ENCODE measurements around the gene HHATL.

DNA sequence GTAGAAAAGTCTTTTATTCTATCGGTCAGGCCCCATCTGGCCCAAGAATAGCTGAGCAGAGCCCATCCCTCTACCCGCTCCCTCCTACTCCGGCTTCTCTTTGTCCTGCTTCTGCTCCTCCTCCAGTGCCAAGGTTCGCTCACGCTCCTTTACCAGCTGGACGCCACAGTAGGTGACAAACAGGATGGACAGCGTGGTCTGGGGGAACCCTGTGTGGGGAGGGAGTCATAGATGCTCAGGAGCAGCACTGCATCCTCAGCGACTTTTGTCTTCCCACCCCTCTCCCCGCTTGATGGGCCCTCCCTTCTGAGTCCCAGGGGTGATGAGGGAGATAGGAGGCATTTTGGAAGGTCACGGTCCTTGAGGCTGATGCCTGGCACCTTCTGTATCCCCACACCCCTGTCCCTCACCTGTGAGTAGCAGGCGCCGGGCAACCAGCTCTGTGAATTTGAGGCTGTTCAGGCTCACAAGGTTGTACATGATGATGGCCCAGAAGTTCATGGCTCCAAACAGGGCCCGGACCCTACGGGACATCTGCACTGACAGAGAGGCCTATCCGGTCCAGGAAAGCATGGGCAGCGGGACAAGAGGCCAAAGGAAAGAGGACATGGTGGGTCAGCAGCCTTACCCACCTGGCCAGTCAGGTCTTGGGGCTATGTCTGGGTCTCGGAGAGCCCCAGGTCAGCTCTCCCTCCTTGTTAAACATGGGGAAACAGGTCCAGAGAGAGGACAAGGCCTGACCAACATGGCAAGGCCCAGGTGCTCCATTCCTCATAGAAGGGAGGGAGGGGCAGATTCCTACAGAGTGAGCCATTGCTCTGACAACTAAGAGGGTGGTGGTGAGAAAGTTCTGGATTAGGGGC, 9.7 kb downstream of the HHATL start:
- TF ChIP-seq POLR2A (IDR thresholded peaks at IDR 0.05), result no peak
- TF ChIP-seq, protein P1, sequence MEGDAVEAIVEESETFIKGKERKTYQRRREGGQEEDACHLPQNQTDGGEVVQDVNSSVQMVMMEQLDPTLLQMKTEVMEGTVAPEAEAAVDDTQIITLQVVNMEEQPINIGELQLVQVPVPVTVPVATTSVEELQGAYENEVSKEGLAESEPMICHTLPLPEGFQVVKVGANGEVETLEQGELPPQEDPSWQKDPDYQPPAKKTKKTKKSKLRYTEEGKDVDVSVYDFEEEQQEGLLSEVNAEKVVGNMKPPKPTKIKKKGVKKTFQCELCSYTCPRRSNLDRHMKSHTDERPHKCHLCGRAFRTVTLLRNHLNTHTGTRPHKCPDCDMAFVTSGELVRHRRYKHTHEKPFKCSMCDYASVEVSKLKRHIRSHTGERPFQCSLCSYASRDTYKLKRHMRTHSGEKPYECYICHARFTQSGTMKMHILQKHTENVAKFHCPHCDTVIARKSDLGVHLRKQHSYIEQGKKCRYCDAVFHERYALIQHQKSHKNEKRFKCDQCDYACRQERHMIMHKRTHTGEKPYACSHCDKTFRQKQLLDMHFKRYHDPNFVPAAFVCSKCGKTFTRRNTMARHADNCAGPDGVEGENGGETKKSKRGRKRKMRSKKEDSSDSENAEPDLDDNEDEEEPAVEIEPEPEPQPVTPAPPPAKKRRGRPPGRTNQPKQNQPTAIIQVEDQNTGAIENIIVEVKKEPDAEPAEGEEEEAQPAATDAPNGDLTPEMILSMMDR (IDR thresholded peaks at IDR 0.05 in 8 of 11, conservative IDR thresholded peaks at IDR 0.05 in 3 of 11), result no peak
